ENCODE data around the gene VAMP3. TPM values are rescaled to one million over a fixed set of nuclear protein-coding genes. Genes with fewer than 3 reads are reported as not detected.
"Not testable (repeated sequence)": the region's sequence is repeated elsewhere in the genome, so short reads cannot be mapped to it uniquely, and the experiment has no call there.

VAMP3 gene
- total and polyA plus RNA-seq, 2 donors = 92.4 to 104 TPM

DNA sequence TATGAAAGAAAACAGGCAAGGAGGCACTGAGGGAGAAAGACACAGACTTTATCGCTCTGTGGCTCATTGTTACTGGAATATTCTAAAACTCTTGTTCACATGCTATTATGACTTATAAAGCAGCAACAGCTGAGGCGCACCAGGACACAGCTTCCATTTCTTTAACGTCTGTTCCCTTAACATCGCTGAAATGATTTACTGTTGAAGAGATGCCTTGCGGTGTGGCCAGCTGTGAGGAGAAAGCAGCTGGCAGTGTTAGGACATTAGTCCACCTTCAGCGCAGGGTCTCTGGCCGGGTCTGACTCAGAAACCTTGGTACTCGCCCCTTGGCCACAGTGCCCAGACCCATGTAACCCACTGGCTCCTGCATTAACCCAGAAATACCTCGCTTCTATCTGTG is 9.9 kb downstream of the VAMP3 start:
- peaks cover 3% of the 10 kb centered on the region for H3K36me3 ChIP-seq (ENCODE audit: insufficient read depth)

DNA sequence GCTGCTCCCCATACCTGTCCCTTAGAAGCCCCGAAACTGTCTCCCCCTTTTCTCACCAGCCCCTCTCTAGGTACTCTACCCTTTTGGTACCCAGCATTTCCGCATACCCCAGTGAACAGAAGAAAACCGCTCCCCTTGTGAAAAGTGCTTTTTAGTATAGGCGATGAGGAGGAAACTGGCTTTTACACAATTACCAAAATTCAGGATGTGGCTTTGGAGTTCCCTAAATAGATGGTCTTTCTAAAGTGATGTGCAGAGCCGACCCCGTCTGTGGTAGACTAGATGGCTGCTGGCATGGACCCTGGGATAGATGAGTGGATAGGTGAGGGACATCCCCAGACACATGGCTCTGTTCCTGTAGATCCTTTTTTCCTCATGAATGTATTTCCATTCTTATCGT is 10.4 kb downstream of the VAMP3 start:
- no peak for DNase-seq (ENCODE audit: extremely low spot score)
- Histone ChIP-seq H3K4me3 (ENCODE audit: low read depth, low read length) (no peak overlapping the region), H3K36me3 (ENCODE audit: insufficient read depth) (peaks cover 3% of the 10 kb centered on the region), H3K27ac (ENCODE audit: low read depth) (no peak overlapping the region), H3K4me1 (ENCODE audit: insufficient read depth) (peaks cover 3% of the 10 kb centered on the region)
- 74% methylated on average over 7 of the region's 7 CpGs for WGBS

More for the DNA sequence above, 9.9 kb downstream of the VAMP3 start:
- Histone ChIP-seq H3K4me3 (ENCODE audit: low read depth, low read length) (no peak overlapping the region), H3K27ac (ENCODE audit: low read depth) (no peak overlapping the region), H3K4me1 (ENCODE audit: insufficient read depth) (peaks cover 3% of the 10 kb centered on the region)
- WGBS = 91% methylated on average over 9 of the region's 9 CpGs
- no peak for DNase-seq (ENCODE audit: extremely low spot score)

DNA sequence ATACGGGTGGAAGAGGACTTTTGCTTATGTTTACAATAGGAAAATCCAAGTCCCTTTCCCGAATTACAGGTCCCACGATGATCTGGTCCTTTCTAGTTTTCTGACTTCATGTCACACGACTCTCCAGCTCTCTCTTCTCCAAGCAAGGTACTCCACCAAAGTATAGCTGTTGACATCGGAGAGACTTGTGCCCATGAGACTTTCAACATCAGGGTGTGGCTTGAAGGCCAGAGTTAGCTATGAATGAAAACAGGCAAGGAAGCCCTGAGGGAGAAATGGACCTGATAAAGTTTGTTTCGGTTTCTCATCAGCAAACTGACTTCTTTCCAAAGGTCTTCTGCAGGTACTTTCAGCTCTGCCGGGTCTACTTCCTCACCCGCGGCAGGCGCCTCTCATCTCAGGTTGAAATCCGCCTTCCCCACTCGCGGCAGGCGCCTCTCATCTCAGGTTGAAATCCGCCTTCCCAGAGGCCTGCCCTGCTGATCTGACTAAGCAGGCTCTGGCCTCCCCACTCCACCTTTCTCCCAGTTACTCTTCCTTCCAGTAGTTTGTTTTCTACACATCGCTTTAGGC is 10.9 kb downstream of the VAMP3 start:
- no peak overlapping the region for H3K27ac ChIP-seq (ENCODE audit: low read depth)
- H3K4me1 ChIP-seq (ENCODE audit: insufficient read depth) = peaks cover 3% of the 10 kb centered on the region
- H3K4me3 ChIP-seq (ENCODE audit: low read depth, low read length) = no peak overlapping the region
- no peak for DNase-seq (ENCODE audit: extremely low spot score)
- peaks cover 3% of the 10 kb centered on the region for H3K36me3 ChIP-seq (ENCODE audit: insufficient read depth)
- 82% methylated on average over 16 of the region's 16 CpGs for WGBS

DNA sequence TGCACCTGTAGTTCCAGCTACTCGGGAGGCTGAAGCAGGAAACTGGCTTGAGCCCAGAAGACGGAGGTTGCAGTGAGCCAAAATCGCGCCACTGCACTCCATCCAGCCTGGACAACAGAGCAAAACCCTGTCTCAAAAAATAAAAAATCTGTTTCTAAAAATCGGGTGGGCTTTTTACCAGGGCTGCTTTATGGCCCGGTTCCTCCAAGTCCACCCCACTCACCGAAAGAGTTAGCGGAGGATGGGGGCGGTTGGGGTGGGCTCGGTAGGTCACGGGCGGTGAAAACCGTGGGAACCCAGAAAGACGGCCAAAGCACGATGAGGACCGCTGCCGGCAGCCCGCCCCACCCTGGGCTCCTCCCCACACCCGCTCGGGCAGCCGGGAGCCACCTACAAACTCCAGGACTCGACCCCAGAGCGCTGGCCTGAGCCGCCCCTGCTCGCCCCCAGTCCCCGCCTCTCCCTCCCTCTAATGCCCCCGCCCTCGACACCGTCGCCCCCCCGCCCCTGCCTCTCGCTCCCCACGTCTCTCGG is 12.1 kb downstream of the VAMP3 start:
- Histone ChIP-seq H3K27ac (ENCODE audit: low read depth) (peak overlapping the region; percentile 69), H3K4me3 (ENCODE audit: low read depth, low read length) (peak overlapping the region; percentile 43), H3K4me1 (ENCODE audit: insufficient read depth) (peaks cover 3% of the 10 kb centered on the region), H3K36me3 (ENCODE audit: insufficient read depth) (peaks cover 6% of the 10 kb centered on the region)
- DNase-seq (ENCODE audit: extremely low spot score) = no peak
- WGBS = 2% methylated on average over 28 of the region's 34 CpGs

DNA sequence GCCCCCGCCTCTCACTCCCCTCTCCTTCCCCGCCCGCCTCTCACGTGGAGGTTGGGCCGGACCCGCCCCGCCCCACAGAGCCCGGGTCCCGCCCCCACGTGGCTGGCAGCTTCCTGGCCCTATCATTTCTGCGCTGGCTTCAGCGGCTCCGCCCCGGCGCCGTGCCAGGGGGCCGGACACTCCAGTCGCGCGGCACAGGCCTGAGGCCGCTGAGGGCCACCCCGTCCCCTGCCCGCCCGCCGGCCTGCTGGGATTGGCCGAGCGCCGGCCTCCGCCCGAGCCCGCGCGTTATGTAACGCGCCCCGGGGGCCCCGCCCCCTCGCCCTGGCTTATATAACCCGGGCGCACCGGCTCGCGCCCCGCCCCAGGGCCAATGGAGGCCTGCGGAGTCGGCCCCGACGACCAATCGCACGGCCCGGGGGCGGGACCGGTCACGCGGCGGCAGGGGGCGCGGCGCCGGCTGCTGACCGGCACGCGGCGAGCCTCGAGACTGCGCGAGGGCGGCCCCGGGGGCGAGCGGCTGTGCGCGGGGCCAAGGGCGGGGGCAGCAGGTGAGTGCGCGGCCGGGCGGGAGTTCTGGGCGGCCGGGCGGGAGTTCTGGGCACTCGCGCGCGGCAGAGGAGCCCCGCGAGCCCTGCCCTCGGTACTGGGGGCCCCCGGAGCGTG is 12.9 kb downstream of the VAMP3 start, which contains the start of gene PER3:
Gene PER3, plus strand, starts transcription at position 466 of the 666 bp plus-strand sequence. CDS start 587 bp downstream, outside the sequence.
- Histone ChIP-seq H3K4me3 (ENCODE audit: low read depth, low read length) (peak within 1 kb of the TSS; percentile 68), H3K4me1 (ENCODE audit: insufficient read depth) (peaks cover 3% of the 10 kb centered on the region), H3K36me3 (ENCODE audit: insufficient read depth) (peaks cover 6% of the 10 kb centered on the region), H3K27ac (ENCODE audit: low read depth) (peak within 1 kb of the TSS; percentile 69)
- DNase-seq (ENCODE audit: extremely low spot score) = peak; percentile 78
- under 1% methylated on average over 90 of the region's 90 CpGs for WGBS

DNA sequence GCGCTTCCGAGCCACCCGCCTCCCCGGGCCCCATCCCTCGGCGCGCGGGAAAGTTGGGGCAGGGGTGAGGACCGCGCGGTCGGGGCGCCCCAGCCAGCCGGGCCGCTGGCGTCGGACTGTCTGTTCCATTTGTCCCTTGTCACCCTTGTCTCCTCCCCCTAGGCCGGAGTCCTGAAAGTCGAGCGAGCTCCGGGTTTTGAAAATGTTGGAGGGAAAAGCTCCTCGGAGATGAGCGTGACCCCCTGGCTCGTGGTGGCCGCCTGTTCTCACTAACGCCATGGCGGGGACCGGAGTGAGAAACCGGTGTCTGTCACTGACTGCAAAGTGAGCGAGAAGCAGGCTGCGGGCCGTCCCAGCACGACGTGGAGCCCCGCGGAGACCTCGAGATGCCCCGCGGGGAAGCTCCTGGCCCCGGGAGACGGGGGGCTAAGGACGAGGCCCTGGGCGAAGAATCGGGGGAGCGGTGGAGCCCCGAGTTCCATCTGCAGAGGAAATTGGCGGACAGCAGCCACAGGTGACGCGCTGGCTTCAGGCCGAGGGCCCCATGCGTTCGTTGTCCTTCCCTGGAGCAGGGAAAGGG is 13.5 kb downstream of the VAMP3 start:
- Histone ChIP-seq H3K4me1 (ENCODE audit: insufficient read depth) (peaks cover 3% of the 10 kb centered on the region), H3K36me3 (ENCODE audit: insufficient read depth) (peaks cover 6% of the 10 kb centered on the region)

DNA sequence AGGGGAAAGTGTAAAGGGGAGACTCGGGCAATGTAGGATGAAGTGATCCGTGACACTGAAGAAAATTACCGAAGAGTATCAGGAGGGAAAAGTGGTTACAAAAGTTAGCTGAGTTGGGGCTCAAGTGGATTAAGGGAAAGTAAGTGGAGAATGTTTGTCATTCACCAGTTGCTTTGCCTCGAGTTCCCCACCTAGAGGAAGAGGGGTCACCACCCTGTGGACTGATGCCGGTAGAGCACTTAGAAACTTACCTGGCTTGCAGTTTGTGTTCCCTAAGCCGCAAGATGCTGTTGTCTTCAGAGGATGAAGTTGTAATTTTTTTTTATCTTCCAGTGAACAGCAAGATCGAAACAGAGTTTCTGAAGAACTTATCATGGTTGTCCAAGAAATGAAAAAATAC is 14.0 kb downstream of the VAMP3 start:
- peaks cover 6% of the 10 kb centered on the region for H3K36me3 ChIP-seq (ENCODE audit: insufficient read depth)
- no peak overlapping the region for H3K27ac ChIP-seq (ENCODE audit: low read depth)
- H3K4me3 ChIP-seq (ENCODE audit: low read depth, low read length) = peak overlapping the region; percentile 68
- peaks cover 3% of the 10 kb centered on the region for H3K4me1 ChIP-seq (ENCODE audit: insufficient read depth)
- WGBS = 88% methylated on average over 7 of the region's 7 CpGs
- no peak for DNase-seq (ENCODE audit: extremely low spot score)

More for the DNA sequence above, 13.5 kb downstream of the VAMP3 start:
- no peak for DNase-seq (ENCODE audit: extremely low spot score)
- peak overlapping the region; percentile 66 for H3K27ac ChIP-seq (ENCODE audit: low read depth)
- H3K4me3 ChIP-seq (ENCODE audit: low read depth, low read length) = peak overlapping the region; percentile 68
- WGBS = 31% methylated on average over 52 of the region's 52 CpGs

DNA sequence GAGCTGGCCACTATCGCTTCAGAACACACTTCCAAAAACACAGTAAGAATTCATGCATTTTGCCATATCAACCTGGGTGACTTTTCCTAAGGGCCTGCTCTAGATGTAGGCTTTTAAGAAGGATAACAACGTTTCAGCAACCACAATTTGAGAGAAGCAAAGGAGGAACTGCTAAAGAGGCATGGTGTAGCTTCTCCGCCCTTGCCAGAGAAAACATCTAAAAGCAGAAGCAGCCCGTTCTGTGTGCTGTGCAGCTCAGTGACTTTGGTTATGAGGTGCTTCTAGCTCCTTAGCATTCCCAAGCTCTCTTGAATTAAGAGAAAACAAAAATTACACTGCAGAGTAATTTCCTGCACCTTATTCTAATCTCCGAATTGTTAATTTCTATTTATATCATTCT is 15.7 kb downstream of the VAMP3 start:
- peaks cover 3% of the 10 kb centered on the region for H3K36me3 ChIP-seq (ENCODE audit: insufficient read depth)
- WGBS = 80% methylated on average over 5 of the region's 5 CpGs
- peaks cover 3% of the 10 kb centered on the region for H3K4me1 ChIP-seq (ENCODE audit: insufficient read depth)
- no peak overlapping the region for H3K4me3 ChIP-seq (ENCODE audit: low read depth, low read length)
- no peak overlapping the region for H3K27ac ChIP-seq (ENCODE audit: low read depth)
- DNase-seq (ENCODE audit: extremely low spot score) = no peak

DNA sequence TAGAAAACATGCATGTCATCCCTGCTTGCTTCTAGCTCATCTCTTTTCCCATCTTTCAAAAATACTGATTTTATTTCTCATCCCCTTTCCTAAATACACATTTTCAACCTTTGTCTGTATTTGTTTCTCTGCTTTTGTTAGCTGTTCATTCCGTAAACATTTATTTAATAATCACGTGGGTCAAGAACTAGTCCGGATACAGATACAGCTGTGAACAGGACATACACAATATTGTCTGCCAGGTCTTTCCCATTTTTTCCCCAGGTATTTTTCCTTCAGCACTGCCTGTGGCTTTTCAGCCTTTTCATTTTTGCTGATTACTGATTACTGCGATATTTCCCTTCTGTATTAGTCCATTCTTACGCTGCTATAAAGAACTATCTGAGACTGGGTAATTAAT is 18.7 kb downstream of the VAMP3 start:
- H3K27ac ChIP-seq (ENCODE audit: low read depth) = no peak overlapping the region
- peaks cover under 1% of the 10 kb centered on the region for H3K4me1 ChIP-seq (ENCODE audit: insufficient read depth)
- WGBS = 79% methylated on average over 5 of the region's 5 CpGs
- H3K36me3 ChIP-seq (ENCODE audit: insufficient read depth) = peaks cover 3% of the 10 kb centered on the region
- no peak overlapping the region for H3K4me3 ChIP-seq (ENCODE audit: low read depth, low read length)
- DNase-seq (ENCODE audit: extremely low spot score) = no peak

DNA sequence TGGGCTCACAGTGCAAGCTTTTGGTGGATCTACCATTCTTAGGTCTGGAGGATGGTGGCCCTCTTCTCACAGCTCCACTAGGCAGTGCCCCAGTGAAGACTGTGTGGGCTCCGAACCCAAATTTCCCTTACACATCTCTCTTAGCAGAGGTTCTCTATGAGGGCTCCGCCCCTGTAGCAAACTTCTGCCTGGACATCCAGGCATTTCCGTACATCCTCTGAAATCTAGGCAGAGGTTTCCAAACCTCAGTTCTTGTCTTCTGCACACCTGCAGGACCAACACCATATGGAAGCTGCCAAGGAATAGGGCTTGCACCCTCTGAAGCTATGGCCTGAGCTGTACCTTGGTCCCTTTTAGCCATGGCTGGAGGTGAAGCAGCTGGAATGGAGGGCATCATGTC is 19.9 kb downstream of the VAMP3 start:
- not testable (repeated sequence) for H3K36me3 ChIP-seq (ENCODE audit: insufficient read depth); H3K27ac ChIP-seq (ENCODE audit: low read depth); DNase-seq (ENCODE audit: extremely low spot score); H3K4me1 ChIP-seq (ENCODE audit: insufficient read depth); H3K4me3 ChIP-seq (ENCODE audit: low read depth, low read length)
- WGBS = 97% methylated on average over 3 of the region's 3 CpGs

DNA sequence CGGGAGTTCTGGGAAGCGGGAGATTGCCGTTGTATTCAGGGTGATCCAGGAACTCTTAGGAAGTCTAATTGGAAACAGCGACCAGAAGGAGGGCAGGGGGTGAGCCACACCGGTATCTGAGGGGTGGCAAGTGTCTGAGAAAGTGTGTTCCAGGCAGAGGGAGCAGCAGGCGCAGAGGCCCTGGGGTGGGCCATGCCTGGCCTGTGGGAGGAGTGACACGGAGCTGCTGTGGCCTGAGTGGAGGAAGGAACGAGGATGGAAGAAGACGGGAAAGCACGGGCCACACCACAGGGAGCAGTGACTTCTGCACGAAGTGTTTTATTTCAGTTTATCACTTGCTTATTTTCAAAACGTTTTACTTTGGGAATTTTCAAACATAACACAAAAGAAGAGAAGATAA is 24.3 kb downstream of the VAMP3 start:
- no peak overlapping the region for H3K4me3 ChIP-seq (ENCODE audit: low read depth, low read length)
- no peak overlapping the region for H3K27ac ChIP-seq (ENCODE audit: low read depth)
- no peaks in the 10 kb centered on the region for H3K4me1 ChIP-seq (ENCODE audit: insufficient read depth)
- no peaks in the 10 kb centered on the region for H3K36me3 ChIP-seq (ENCODE audit: insufficient read depth)
- no peak for DNase-seq (ENCODE audit: extremely low spot score)
- 78% methylated on average over 12 of the region's 12 CpGs for WGBS

DNA sequence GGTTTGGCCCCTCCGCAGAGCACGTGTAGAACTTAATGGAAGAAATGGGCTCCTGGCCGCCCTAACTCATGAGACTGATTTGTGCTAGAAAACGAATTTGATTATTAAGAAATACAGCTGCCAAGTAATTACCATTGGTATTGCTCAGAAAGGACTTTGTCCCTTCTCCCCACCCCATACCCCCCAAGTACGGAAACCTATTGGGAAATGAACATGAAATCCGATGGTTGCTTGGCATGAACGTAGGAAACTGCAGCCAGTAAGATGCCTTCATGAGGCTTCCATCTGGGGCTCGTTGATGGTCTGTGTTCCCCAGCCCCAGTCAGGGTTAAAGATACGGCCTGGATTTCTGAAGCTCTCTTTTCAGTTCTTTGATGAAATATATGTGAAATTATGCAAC is 34.4 kb downstream of the VAMP3 start:
- DNase-seq (ENCODE audit: extremely low spot score) = no peak
- Histone ChIP-seq H3K27ac (ENCODE audit: low read depth) (no peak overlapping the region), H3K36me3 (ENCODE audit: insufficient read depth) (peaks cover 4% of the 10 kb centered on the region), H3K4me1 (ENCODE audit: insufficient read depth) (no peaks in the 10 kb centered on the region), H3K4me3 (ENCODE audit: low read depth, low read length) (no peak overlapping the region)
- 91% methylated on average over 9 of the region's 9 CpGs for WGBS

DNA sequence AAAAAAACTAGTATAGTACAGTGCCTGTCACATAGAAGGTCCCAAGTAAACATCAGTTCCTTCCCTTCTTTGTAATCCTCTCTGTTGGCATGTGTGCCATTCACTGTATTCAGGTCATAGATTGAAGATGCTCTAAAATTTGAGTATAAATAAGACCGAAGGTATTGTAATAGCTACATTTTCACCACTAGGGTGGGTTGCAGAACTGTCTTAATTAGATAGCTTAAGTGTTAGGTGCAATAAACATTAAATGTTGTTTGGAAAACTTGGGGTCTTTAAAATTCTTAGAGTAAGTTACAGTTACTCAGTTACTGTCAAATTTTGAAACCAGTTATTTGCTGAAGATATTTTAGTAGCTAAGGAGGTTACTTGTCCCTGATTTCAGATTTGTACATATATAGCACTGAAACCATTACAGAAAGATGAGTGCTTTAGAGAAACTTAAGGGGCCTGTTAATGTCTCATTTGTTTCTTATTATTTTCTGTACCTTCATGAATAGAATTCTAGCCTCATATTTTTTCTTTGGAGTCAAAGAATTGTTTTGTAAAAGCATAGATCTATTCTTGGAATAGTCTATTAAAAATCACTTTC is 37.3 kb downstream of the VAMP3 start:
- no peak for DNase-seq (ENCODE audit: extremely low spot score)
- WGBS = 31% methylated on average over 1 of the region's 1 CpG
- H3K4me1 ChIP-seq (ENCODE audit: insufficient read depth) = no peaks in the 10 kb centered on the region
- H3K27ac ChIP-seq (ENCODE audit: low read depth) = no peak overlapping the region
- peaks cover 4% of the 10 kb centered on the region for H3K36me3 ChIP-seq (ENCODE audit: insufficient read depth)
- H3K4me3 ChIP-seq (ENCODE audit: low read depth, low read length) = no peak overlapping the region
